Neural progenitor cell (in vitro differentiated cells): ENCODE results near the gene CACNA1E.

Experiments
- EZH2 ChIP-seq: fragments of 200-600 bp; sonication (generic); IDR thresholded peaks from 2 replicates; pipeline ENCODE4 v1.6.1; 2017; ENCODE audit warnings: antibody characterized with exemption, mild to moderate bottlenecking, moderate library complexity
- EZH2phosphoT487 ChIP-seq: fragments of 200-600 bp; sonication (generic); IDR thresholded peaks from 2 replicates; pipeline ENCODE4 v1.6.1; 2017; ENCODE audit warnings: antibody characterized with exemption
- TF ChIP-seq, protein P1 (sequence below): fragments of 200-600 bp; sonication (generic); IDR thresholded peaks from 2 replicates; pipeline ENCODE4 v1.5.1; 2017; ENCODE audit warnings: antibody characterized with exemption, mild to moderate bottlenecking

DNA sequence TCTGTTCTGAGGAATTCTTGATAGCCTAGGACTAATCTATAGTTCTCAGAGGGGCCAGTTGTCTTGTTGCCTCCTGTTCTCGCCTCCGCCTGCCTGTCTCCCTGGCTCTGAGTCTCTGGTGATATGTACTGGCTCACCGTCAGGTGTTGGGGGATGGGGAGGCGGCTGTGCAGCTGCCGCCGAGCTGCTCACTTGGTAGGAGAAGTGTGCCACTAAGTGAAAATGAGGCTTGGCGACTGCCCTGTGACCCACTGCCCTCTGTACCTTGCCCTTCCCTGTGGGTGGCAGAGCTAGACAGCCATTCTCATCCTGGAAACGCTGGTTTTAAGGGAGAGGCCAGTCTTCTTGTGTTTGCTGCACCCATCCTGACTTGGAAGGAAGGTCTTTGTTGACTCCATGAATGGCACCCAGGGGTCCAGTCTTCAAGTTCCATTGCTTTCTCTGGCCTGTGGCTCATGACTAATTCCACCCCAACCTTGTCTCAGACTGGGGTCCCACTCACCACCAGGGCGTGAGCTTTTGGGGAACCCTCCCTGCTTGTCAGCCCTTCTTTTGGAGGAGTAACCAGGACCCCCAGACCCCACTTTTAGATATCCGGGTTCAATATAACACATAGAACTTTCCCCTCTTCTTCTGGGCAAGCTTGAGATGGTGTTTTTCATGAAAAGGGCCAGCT is 120.6 kb downstream of the CACNA1E start:
- TF ChIP-seq, protein P1, sequence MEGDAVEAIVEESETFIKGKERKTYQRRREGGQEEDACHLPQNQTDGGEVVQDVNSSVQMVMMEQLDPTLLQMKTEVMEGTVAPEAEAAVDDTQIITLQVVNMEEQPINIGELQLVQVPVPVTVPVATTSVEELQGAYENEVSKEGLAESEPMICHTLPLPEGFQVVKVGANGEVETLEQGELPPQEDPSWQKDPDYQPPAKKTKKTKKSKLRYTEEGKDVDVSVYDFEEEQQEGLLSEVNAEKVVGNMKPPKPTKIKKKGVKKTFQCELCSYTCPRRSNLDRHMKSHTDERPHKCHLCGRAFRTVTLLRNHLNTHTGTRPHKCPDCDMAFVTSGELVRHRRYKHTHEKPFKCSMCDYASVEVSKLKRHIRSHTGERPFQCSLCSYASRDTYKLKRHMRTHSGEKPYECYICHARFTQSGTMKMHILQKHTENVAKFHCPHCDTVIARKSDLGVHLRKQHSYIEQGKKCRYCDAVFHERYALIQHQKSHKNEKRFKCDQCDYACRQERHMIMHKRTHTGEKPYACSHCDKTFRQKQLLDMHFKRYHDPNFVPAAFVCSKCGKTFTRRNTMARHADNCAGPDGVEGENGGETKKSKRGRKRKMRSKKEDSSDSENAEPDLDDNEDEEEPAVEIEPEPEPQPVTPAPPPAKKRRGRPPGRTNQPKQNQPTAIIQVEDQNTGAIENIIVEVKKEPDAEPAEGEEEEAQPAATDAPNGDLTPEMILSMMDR, result no peak
- TF ChIP-seq EZH2phosphoT487 (no peak), EZH2 (no peak)
